Activated CD8-positive, alpha-beta T cell treated with anti-CD3 and anti-CD28 coated beads for 36 hours (primary cell): ENCODE measurements around the gene CFAP410. TPM values are rescaled to one million over a fixed set of nuclear protein-coding genes. Genes with fewer than 3 reads are reported as not detected.

Experiments used
- ATAC-seq: fragments of 200-7000 bp; cut with Tn5 transposase; one replicate; pipeline ENCODE4 v1.10.0; 2021; ENCODE audit warnings: mild to moderate bottlenecking, moderate library complexity
- CTCF ChIA-PET: fragments of 350-600 bp; sonication (Branson Sonifier 250); formaldehyde crosslinking; loops from one replicate; lab custom pipeline; 2021; ENCODE audit warnings: antibody characterized with exemption; lab: Charles Lee
- POLR2A ChIA-PET: fragments of 350-600 bp; sonication (Branson Sonifier 250); formaldehyde crosslinking; loops from one replicate; lab custom pipeline; 2021; ENCODE audit warnings: antibody characterized with exemption; lab: Charles Lee
- DNase-seq: peaks from one replicate; pipeline ENCODE4 v3.0.0-alpha.2; 2020
- H3K27ac Mint-ChIP-seq: one replicate; pipeline ENCODE4 v1.8.0; 2021; ENCODE audit warnings: mild to moderate bottlenecking, mixed read lengths
- H3K27me3 Mint-ChIP-seq: one replicate; pipeline ENCODE4 v1.8.0; 2021; ENCODE audit warnings: mixed read lengths
- H3K36me3 Mint-ChIP-seq: one replicate; pipeline ENCODE4 v1.8.0; 2021; ENCODE audit warnings: low read depth, mixed read lengths
- H3K4me1 Mint-ChIP-seq: one replicate; pipeline ENCODE4 v1.8.0; 2021; ENCODE audit warnings: low read depth, mixed read lengths
- H3K4me3 Mint-ChIP-seq: one replicate; pipeline ENCODE4 v1.8.0; 2021; ENCODE audit warnings: mild to moderate bottlenecking, moderate library complexity, mixed read lengths
- H3K9me3 Mint-ChIP-seq: one replicate; pipeline ENCODE4 v1.8.0; 2021; ENCODE audit warnings: mixed read lengths
- intact Hi-C: fragments of 100-400 bp; cut with micrococcal nuclease; formaldehyde crosslinking; loops from one replicate; pipeline ENCODE4 v1.10.0; 2022
- total RNA-seq, 2 experiments: library from RNA; stranded (reverse); gene quantifications; one replicate each; pipeline ENCODE4 v1.2.3, GENCODE V29; 2021
- TF ChIP-seq, protein P1 (sequence below): fragments of 200-600 bp; IDR thresholded peaks from one replicate; pipeline ENCODE4 v1.8.0; 2022; ENCODE audit warnings: antibody characterized with exemption, mild to moderate bottlenecking

CFAP410 gene
- total RNA-seq, 2 experiments from 2014 or later = 17.2 TPM

DNA sequence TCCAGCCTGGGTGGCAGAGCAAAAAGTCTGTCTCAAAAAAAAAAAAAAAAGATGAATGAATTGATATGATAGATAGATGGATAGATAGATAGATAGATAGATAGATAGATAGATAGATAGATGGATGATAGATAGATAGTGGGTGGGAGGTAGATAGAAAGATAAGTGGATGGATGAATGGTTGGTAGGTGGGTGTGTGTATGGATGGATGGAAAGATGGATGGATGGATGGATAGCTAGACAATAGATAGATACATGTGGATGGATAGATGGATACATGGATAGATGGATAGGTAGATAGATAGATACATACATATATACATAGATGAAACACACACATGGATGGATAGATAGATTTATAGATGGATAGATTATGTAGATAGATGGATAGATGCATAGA is 42.7 kb upstream of the CFAP410 start:
- ChIA-PET POLR2A (interaction anchor here (0.9 kb wide), 1 partner anchor 9 kb away, joined by 3 read pairs; no protein-coding TSS in a partner anchor), CTCF (no interaction called here)
- Mint-ChIP-seq H3K27me3 (no peaks in the 10 kb centered on the region), H3K9me3 (peaks cover 26% of the 10 kb centered on the region), H3K27ac (no peak overlapping the region), H3K4me1 (no peaks in the 10 kb centered on the region), H3K4me3 (no peak overlapping the region), H3K36me3 (peaks cover 19% of the 10 kb centered on the region)
- no peak for DNase-seq
- TF ChIP-seq, protein P1, sequence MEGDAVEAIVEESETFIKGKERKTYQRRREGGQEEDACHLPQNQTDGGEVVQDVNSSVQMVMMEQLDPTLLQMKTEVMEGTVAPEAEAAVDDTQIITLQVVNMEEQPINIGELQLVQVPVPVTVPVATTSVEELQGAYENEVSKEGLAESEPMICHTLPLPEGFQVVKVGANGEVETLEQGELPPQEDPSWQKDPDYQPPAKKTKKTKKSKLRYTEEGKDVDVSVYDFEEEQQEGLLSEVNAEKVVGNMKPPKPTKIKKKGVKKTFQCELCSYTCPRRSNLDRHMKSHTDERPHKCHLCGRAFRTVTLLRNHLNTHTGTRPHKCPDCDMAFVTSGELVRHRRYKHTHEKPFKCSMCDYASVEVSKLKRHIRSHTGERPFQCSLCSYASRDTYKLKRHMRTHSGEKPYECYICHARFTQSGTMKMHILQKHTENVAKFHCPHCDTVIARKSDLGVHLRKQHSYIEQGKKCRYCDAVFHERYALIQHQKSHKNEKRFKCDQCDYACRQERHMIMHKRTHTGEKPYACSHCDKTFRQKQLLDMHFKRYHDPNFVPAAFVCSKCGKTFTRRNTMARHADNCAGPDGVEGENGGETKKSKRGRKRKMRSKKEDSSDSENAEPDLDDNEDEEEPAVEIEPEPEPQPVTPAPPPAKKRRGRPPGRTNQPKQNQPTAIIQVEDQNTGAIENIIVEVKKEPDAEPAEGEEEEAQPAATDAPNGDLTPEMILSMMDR = no peak
- intact Hi-C loops = no loop called here
- no peak for ATAC-seq

DNA sequence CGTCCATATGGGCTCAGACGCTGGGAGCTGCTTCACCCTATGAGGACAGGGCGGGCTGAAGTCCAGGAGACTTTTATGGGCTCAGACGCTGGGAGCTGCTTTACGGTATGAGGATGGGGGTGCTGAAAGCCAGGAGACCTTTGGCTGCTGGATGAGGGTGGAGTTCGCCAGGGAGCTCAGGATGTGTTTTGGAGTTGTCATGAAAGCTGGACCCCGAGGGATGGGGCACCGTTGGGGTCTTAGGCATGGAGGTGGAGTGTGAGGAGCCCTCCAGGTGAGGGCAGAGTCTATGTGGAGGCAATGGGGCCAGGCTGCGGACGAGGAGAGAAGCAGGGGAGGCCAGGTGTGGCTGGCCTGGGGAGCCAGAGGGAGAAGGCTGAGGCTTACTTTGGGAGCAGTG is 41.7 kb upstream of the CFAP410 start:
- no peak for ATAC-seq
- POLR2A ChIA-PET = no interaction called here
- H3K27me3 Mint-ChIP-seq = no peaks in the 10 kb centered on the region

DNA sequence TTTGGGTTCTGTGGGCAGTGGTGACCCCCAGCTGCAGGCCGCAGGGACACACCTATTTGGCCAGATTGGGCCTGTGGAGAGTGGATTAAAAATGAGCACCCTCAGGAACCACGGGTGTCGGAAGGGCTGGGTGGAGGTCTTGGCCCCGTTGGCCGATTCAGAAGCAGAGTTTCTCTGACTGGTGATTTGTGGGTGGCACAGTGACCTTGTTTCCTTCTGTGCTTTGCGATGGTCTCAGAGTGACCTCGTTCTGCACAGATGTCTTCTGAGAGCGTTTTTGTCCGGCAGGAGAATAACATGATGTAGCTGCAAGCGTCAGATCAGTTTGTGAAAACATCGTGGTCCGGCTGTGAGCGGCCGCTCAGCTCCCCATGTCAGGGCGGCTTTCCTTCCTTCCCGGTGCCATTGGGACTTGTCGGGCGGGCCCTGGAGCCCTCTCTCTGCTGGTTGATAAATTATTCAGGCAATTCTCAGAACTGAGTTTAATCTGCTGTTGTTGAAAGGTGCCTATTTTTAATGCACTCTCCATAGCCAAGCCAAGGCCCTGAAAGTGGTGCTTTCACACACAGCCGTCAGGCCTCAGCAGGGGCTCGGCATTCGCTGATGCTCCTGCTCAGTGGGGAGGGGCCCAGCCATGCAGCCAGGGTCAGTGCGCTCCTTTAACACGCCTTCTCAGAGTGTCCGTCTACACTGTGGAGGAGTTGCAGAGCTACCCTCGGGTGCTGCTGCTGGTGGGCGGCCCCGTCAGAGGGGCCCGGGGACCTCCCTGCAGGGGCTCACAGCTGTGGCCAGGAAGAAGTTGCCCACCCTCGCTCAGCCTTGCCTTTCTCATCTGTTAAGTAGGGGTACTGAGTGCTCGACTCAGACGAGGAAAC is 41.0 kb upstream of the CFAP410 start:
- Mint-ChIP-seq H3K27me3 (no peaks in the 10 kb centered on the region), H3K4me1 (peaks cover 9% of the 10 kb centered on the region), H3K27ac (no peak overlapping the region), H3K9me3 (peaks cover 15% of the 10 kb centered on the region), H3K36me3 (peaks cover 18% of the 10 kb centered on the region), H3K4me3 (no peak overlapping the region)
- ATAC-seq (no peak), DNase-seq (no peak)
- ChIA-PET CTCF (no interaction called here), POLR2A (no interaction called here)
- TF ChIP-seq, protein P1 = no peak
- intact Hi-C loops = no loop called here

More for the DNA sequence above, 41.7 kb upstream of the CFAP410 start:
- no peak overlapping the region for H3K27ac Mint-ChIP-seq
- H3K9me3 Mint-ChIP-seq = peaks cover 21% of the 10 kb centered on the region
- intact Hi-C loops = no loop called here
- DNase-seq = no peak
- CTCF ChIA-PET = no interaction called here
- peaks cover 18% of the 10 kb centered on the region for H3K36me3 Mint-ChIP-seq
- peaks cover 2% of the 10 kb centered on the region for H3K4me1 Mint-ChIP-seq
- TF ChIP-seq, protein P1 = no peak
- no peak overlapping the region for H3K4me3 Mint-ChIP-seq

DNA sequence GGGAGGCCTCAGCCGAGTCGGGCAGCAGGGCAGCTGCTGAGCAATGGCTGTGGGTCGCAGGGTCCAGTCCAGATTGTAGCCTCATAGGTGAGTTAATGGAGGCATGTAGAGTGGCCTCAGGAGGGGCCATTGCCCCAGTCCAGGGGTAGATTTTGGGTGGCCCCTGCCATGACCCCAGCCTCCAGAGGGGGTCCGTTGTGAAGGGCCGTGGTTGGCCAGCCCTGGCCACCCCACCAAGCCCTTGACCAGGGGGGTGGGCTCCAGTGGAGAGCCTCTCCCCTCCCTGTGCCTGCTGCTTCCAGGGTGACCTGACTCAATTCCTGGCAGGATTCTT is 40.3 kb upstream of the CFAP410 start:
- ATAC-seq (no peak), DNase-seq (no peak)
- ChIA-PET POLR2A (no interaction called here), CTCF (no interaction called here)
- Mint-ChIP-seq H3K4me3 (no peak overlapping the region), H3K9me3 (peaks cover 8% of the 10 kb centered on the region), H3K27me3 (no peaks in the 10 kb centered on the region), H3K36me3 (peaks cover 15% of the 10 kb centered on the region), H3K4me1 (peaks cover 14% of the 10 kb centered on the region), H3K27ac (no peak overlapping the region)
- TF ChIP-seq, protein P1 = no peak
- intact Hi-C loops = no loop called here
